HL-60/S4 treated with phorbol 12-myristate 13-acetate at 8.2 ng/mL for 4 days and 3 days (cell line): ENCODE results near the gene TUBGCP3.

Experiments
- in situ Hi-C: fragments of 300-500 bp; cut with MboI; formaldehyde crosslinking; loops from 2 replicates; pipeline ENCODE4 v1.15.0; 2022; ENCODE audit warnings: low sequenced_read_pairs

Gene TUBGCP3

DNA sequence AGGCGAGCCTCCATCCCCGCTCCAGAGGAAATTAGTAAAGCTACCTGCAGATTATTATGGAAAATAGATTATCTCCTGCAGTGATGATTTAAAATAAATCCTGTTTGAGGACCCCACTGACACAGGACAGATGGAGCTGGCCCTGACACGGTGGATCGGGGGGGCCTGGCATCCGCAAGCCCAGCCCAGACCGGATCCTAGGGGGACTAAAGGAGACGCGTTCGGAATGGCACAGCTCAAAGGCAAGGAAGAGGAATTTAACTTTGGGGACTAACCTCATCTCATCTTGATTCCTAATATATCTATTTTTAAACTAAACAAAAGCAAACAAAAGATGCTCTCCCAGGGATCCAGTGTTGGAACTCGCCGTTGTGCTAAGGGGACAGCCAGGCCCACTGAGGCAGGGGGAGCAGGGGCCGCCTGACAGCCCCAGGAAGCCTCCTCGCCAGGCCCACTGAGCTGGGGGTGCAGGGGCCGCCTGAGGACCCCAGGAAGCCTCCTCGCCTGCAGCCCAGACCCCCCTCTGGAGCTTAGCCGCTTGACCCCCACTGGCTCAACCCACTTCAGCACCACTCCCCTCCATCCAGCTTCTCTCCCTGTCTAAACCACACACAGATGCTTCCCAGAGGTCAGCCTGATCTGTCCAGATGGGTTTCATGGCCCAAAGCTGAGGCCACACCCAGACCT lies 133.2 kb downstream of the TUBGCP3 start:
- in situ Hi-C loops: no loop called here

DNA sequence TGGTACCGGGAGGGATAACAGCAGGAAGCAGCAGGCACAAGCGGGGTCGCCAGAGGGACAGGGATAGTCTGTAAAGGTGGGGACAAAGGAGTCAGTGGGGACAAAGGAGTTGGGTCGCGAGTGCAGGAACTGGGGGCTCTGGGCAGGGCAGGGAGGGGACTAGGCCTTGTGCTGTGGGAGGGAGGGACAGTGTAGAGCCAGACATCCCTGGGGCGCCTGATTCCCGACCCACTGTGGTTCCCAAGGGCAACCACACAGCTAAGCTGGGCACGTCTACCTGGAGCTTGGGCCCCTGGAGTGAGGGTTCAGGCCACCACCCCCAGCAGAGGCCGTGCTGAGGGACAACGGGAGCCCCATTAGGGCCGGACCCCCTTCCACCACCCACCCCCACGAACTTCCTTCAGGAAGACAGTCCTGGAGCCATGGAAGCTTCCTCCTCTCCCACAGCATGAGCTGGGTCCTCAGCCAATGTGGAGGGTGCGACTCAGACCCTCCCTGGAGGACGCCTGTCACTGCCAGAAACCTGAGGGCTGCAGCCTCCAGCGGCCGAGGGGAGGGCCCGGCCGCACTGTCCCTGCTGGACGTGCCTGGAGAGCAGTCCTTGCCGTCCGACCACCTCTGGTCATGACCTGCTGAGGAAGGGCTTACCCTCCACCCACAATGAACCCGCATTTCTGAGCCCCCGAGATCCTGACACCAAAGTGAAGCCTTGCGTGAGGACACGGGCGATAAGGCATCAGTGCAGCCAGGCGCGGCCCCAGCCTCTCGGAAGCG lies 133.9 kb downstream of the TUBGCP3 start:
- in situ Hi-C loops: no loop called here

GRCh38 chr13:112453207-112453829 lies 134.6 kb downstream of the TUBGCP3 start:
- in situ Hi-C loops: no loop called here

- in situ Hi-C loops: no loop called here
Observed at GRCh38 chr13:112452380-112453206, 135.4 kb downstream of the TUBGCP3 start.

- in situ Hi-C loops: no loop called here
Observed at GRCh38 chr13:112451512-112452379, 136.2 kb downstream of the TUBGCP3 start.

GRCh38 chr13:112450904-112451240 lies 137.1 kb downstream of the TUBGCP3 start:
- in situ Hi-C loops: no loop called here

- in situ Hi-C loops: no loop called here
Observed at GRCh38 chr13:112450118-112450903, 137.6 kb downstream of the TUBGCP3 start.

DNA sequence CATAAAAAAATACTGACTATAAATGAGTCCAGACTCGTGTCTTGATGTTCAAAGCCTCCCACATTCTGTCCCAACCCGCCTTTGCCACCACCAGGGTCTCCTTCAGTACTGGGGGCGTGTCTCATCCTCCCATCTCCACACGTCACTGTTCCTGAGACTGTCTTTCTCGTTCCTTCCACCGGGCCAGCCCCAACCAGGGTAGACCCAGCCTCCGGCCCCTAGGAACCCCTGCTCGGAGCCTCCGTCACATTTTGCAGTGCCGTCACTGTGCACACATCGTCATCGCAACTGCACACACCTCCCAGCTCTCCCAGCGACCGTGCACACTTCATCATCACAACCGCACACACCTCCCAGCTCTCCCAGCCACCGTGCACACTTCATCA lies 138.4 kb downstream of the TUBGCP3 start:
- in situ Hi-C loops: no loop called here

- in situ Hi-C loops: no loop called here
Observed at GRCh38 chr13:112448621-112449544, 139.1 kb downstream of the TUBGCP3 start.

DNA sequence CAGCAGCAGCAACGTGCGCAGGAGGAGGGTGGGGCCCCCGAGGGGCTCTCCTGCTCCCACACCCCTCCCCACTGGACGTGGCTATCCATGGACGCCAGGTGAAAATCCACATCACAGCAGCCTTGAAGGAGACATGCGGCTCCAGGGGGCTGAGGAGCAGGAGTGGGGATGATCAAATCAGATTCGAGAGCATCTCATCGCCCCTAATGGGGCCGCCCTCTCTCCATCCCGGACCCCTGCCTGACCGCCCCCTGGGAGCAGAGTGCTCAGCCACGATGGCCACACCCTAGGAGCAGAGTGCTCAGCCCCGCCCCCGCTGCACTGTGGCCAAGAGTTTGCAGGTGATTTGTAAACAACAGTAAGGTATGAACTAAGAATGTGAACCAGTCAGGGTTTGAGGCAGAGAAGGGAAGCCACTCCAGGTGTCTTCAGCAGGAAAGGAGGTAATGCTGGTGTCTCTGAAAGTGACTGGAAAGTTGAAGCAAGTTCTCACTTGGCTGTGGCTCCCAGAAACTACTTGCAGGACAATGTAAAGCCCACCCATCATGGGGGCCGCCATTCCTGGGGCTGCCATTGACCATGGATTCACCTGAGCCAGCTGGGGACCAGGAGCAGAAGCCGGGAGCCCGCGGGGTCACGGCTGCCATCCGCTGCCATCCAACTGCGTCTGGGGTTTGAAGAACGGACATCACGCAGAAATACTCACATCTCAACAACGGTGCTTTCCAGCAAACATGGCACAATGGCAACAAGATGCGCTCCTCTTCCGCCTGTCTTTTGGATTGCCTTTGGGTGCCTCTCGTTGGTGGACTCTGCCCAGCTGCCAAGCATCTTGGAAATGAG lies 140.0 kb downstream of the TUBGCP3 start:
- in situ Hi-C loops: no loop called here

- in situ Hi-C loops: no loop called here
Observed at GRCh38 chr13:112447306-112447705, 140.6 kb downstream of the TUBGCP3 start.

DNA sequence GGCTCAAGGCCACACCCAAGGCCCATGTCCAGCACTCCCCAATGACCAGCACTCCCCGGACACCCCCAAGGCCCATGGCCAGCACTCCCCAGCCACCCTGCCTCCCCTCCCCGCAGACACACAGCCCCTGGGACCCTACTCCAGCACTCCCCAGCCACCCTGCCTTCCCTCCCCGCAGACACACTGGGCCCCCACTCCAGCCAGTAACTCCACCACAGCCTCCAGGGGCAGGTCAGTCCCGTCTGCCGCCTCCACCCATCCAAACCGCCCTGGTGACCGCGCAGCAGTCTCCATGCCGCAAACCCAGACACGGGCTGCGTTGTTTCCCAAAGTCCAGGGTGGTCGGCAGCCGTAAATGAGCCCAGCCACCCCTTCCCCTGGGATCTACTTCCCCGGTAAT lies 141.1 kb downstream of the TUBGCP3 start:
- in situ Hi-C loops: no loop called here

GRCh38 chr13:112446347-112446861 lies 141.5 kb downstream of the TUBGCP3 start:
- in situ Hi-C loops: no loop called here

- in situ Hi-C loops: no loop called here
Observed at GRCh38 chr13:112445411-112446271, 142.3 kb downstream of the TUBGCP3 start.

DNA sequence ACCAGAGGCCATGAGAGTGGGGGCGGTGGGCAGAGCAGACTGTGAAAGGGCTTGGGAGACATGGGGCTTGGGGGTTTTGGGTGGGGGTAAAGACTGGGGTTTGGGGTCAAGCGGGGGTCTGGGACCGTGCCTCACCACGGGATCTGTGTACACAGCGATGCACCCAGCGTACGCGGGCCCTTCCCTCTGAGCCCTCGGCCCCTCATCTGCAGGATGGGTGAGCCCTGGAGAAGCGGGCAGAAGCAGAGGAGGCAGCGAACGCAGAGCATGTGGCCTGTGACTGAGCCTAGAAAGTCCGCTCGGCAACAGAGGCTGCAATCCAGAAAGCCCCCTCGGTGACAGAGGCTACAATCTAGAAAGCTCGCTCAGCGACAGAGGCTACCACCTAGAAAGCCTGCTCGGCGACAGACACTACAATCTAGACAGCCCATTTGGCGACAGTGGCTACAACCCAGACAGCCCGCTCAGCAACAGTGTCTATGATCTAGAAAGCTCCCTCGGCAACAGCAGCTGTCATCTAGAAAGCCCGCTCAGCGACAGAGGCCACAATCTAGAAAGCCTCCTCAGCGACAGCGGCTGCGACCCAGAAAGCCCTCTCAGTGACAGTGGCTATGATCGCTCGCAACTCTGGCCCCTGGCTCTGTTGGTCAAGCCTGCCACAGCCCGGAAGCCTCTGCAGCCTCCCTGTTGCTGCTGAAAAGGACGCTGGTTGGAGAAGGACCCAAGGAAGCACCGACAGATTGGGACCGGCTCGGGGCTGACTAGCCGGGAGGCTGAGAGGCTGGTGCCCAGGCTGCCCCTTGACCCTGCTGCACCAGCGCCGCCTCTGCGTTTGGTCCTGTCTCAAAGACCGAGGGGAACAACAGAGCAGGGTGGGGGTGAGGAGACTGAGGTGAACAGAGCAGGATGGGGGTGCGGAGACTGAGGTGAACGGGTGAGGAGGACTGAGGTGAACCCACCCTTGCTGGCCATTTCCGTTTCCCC lies 143.2 kb downstream of the TUBGCP3 start:
- in situ Hi-C loops: no loop called here
